Endothelial cell of umbilical vein (primary cell): ENCODE results near the gene CYP1B1. TPM values are rescaled to one million over a fixed set of nuclear protein-coding genes. Genes with fewer than 3 reads are reported as not detected.
A peak's percentile ranks its signal among the peaks of the same experiment; 100 is the strongest.

Experiments used
- BruUV-seq: library from RNA; stranded (reverse); fragments of 400-500 nt; replicated peaks from 2 replicates; lab custom pipeline; 2021; lab: Mats Ljungman, UMichigan
- CTCF ChIA-PET: fragments of 300-600, 350-600 bp; sonication (Branson Sonifier 250); formaldehyde crosslinking; loops from one replicate; lab custom pipeline; 2021; ENCODE audit warnings: antibody characterized with exemption, inconsistent platforms; lab: Charles Lee
- POLR2A ChIA-PET: fragments of 300-600, 350-600 bp; sonication (Branson Sonifier 250); formaldehyde crosslinking; loops from one replicate; lab custom pipeline; 2021; ENCODE audit warnings: antibody characterized with exemption, inconsistent platforms; lab: Charles Lee
- DNase-seq: peaks from one replicate; pipeline ENCODE4 v3.0.0-alpha.2; 2011; ENCODE audit warnings: low read depth, low spot score
- FAIRE-seq: peaks from 2 replicates; lab custom pipeline; 2011; peaks lifted over from hg19 to GRCh38; lab: Jason Lieb, UNC
- H2AFZ ChIP-seq: 2 replicates; pipeline ENCODE4 v1.6.0; 2012; ENCODE audit warnings: low read depth, low read length, control low read depth, inconsistent platforms
- H3K27ac ChIP-seq: 2 replicates; pipeline ENCODE4 v1.5.1; 2011; ENCODE audit warnings: low read depth, mild to moderate bottlenecking, control low read depth, low read length, moderate library complexity; ENCODE audit not compliant: insufficient read depth
- H3K27me3 ChIP-seq, 2 experiments: 2 replicates each; pipeline versions ENCODE4 v1.6.0 to v1.6.1; 2011; ENCODE audit warnings: low read length in 2 of 2, mixed read lengths in 1 of 2; ENCODE audit not compliant: control insufficient read depth in 2 of 2, insufficient read depth in 2 of 2
- H3K36me3 ChIP-seq, 2 experiments: 2 replicates in 1 of 2; 3 replicates in 1 of 2; pipeline ENCODE4 v1.5.1; 2011; ENCODE audit warnings: low read length in 2 of 2, mild to moderate bottlenecking in 1 of 2, moderate library complexity in 1 of 2; ENCODE audit not compliant: control insufficient read depth in 2 of 2, insufficient read depth in 2 of 2; ENCODE audit errors: extremely low read depth in 1 of 2
- H3K4me1 ChIP-seq: 3 replicates; pipeline ENCODE4 v1.5.1; 2011; ENCODE audit warnings: mild to moderate bottlenecking, low read length; ENCODE audit not compliant: control insufficient read depth, insufficient read depth; ENCODE audit errors: extremely low read depth
- H3K4me2 ChIP-seq: 2 replicates; pipeline ENCODE4 v1.6.1; 2011; ENCODE audit warnings: low read length, control low read depth, mixed read lengths; ENCODE audit not compliant: insufficient read depth
- H3K4me3 ChIP-seq, 3 experiments: fragments of 200-600 bp in 1 of 3; sonication (generic), shearing (Covaris generic) in 1 of 3; replicated peaks in 1 of 3; 2 replicates each; pipeline ENCODE4 v1.5.1; 2011 to 2016; ENCODE audit warnings: control low read depth in 3 of 3, low read length in 3 of 3, mild to moderate bottlenecking in 2 of 3, inconsistent platforms in 1 of 3, low read depth in 1 of 3, moderate library complexity in 1 of 3; ENCODE audit not compliant: insufficient read depth in 1 of 3
- H3K79me2 ChIP-seq: 2 replicates; pipeline ENCODE4 v1.6.0; 2012; ENCODE audit warnings: low read length, inconsistent platforms; ENCODE audit not compliant: control insufficient read depth, insufficient read depth
- H3K9ac ChIP-seq: replicated peaks from 2 replicates; pipeline ENCODE3; 2011; ENCODE audit warnings: low read length, control low read depth; ENCODE audit not compliant: insufficient read depth; ENCODE audit errors: extremely low read depth
- H3K9me1 ChIP-seq: replicated peaks from 3 replicates; pipeline ENCODE4 v1.6.0; 2011; ENCODE audit warnings: mild to moderate bottlenecking, low read length; ENCODE audit not compliant: control insufficient read depth, insufficient read depth; ENCODE audit errors: extremely low read depth
- H3K9me3 ChIP-seq: replicated peaks from 2 replicates; pipeline ENCODE4 v1.5.1; 2012; ENCODE audit warnings: low read length, inconsistent platforms; ENCODE audit not compliant: control insufficient read depth, insufficient read depth
- H4K20me1 ChIP-seq: replicated peaks from 2 replicates; pipeline ENCODE3; 2011; ENCODE audit warnings: mild to moderate bottlenecking, low read length; ENCODE audit not compliant: control insufficient read depth, insufficient read depth; ENCODE audit errors: extremely low read depth
- CTCF ChIP-seq, 2 donors: IDR thresholded peaks; 1 replicate in 1 of 2; 2 replicates in 1 of 2; pipeline ENCODE4 v1.5.1; 2011; ENCODE audit warnings: low read length in 2 of 2, mild to moderate bottlenecking in 2 of 2, moderate library complexity in 2 of 2, control low read depth in 1 of 2, inconsistent platforms in 1 of 2, low read depth in 1 of 2; ENCODE audit not compliant: insufficient read depth in 1 of 2; ENCODE audit errors: extremely low read depth in 1 of 2
- MAX ChIP-seq: IDR thresholded peaks from 2 replicates; pipeline ENCODE4 v1.6.1; 2011; ENCODE audit not compliant: insufficient read depth, insufficient read length
- POLR2A ChIP-seq: IDR thresholded peaks from 2 replicates; pipeline ENCODE4 v1.6.1; 2012; ENCODE audit warnings: low read depth, mild to moderate bottlenecking, control low read depth, low read length
- dilution Hi-C: fragments of 300-500 bp; cut with MboI; formaldehyde crosslinking; loops from one replicate; pipeline ENCODE4 v1.15.0; 2019; ENCODE audit warnings: low sequenced_read_pairs; ENCODE audit not compliant: extremely low pct_ligation_motif_present
- intact Hi-C: fragments of 100-400 bp; cut with micrococcal nuclease; formaldehyde crosslinking; loops from one replicate; pipeline ENCODE4 v1.10.0; 2022
- polyA plus RNA-seq, 4 experiments: library from polyadenylated mRNA; depleted of rRNA in 3 of 4; stranded (reverse) in 3 of 4; unstranded in 1 of 4; fragments of >200 nt; gene quantifications; 2 replicates each; pipeline versions ENCODE4 v1.2.1 to v1.2.3, GENCODE V29; 2011 to 2012; ENCODE audit warnings: missing spikeins in 1 of 4
- total RNA-seq: library from RNA; stranded (reverse); gene quantifications from 2 replicates; pipeline ENCODE4 v1.2.3, GENCODE V29; 2021

The CYP1B1 gene
- total and polyA plus RNA-seq, 2 donors (not counting 3 experiments of a cell fraction or from before 2014, with no cell fraction given): 0.01 TPM; not detected in 1

GRCh38 chr2:38032946-38033345 is 43.0 kb downstream of the CYP1B1 start:
- H3K27ac ChIP-seq: no peak overlapping the region
- POLR2A ChIA-PET: no interaction called here
- no peaks in the 10 kb centered on the region for H3K9me3 ChIP-seq
- no peaks in the 10 kb centered on the region for H3K36me3 ChIP-seq
- H3K4me1 ChIP-seq: no peaks in the 10 kb centered on the region
- intact Hi-C loops (no loop called here), dilution Hi-C loops (no loop called here)
- no peaks in the 10 kb centered on the region for H3K79me2 ChIP-seq
- no peak for TF ChIP-seq CTCF (IDR thresholded peaks at IDR 0.05; ENCODE audit: extremely low read depth in 1 of 2, insufficient read depth in 1 of 2, low read depth in 1 of 2, low read length in 2 of 2)
- TF ChIP-seq MAX: no peak
- H3K9me1 ChIP-seq: no peaks in the 10 kb centered on the region
- H4K20me1 ChIP-seq: no peaks in the 10 kb centered on the region
- peaks cover 19 to 29% of the 10 kb centered on the region in 2 experiments for H3K27me3 ChIP-seq
- H3K9ac ChIP-seq: no peak overlapping the region
- H3K4me2 ChIP-seq: no peak overlapping the region
- no TSS peak for BruUV-seq
- CTCF ChIA-PET: interaction anchor here (1.5 kb wide), 1 partner anchor 51 kb away, joined by 3 read pairs; no protein-coding TSS in a partner anchor
- no peak for FAIRE-seq
- no peak overlapping the region for H3K4me3 ChIP-seq
- H2AFZ ChIP-seq: no peak overlapping the region
- no peak for DNase-seq

GRCh38 chr2:38030635-38031355 is 45.2 kb downstream of the CYP1B1 start:
- Histone ChIP-seq H3K27me3 (peaks cover 4 to 12% of the 10 kb centered on the region in 2 experiments), H3K9me3 (no peaks in the 10 kb centered on the region), H3K27ac (no peak overlapping the region), H3K4me3 (no peak overlapping the region), H3K9ac (no peak overlapping the region), H3K4me1 (no peaks in the 10 kb centered on the region), H3K79me2 (no peaks in the 10 kb centered on the region), H2AFZ (no peak overlapping the region), H3K4me2 (no peak overlapping the region), H3K36me3 (no peaks in the 10 kb centered on the region), H3K9me1 (no peaks in the 10 kb centered on the region), H4K20me1 (no peaks in the 10 kb centered on the region)
- CTCF ChIA-PET: no interaction called here
- no peak for DNase-seq
- BruUV-seq: no TSS peak
- dilution Hi-C loops: no loop called here
- TF ChIP-seq POLR2A: no peak
- FAIRE-seq: peak; percentile 4
- POLR2A ChIA-PET: no interaction called here
- intact Hi-C loops: no loop called here
